Thyroid gland (tissue), 4 donors: ENCODE results near the gene ENDOG.

ENCODE experiments used
- CTCF ChIP-seq, 6 experiments: fragments of 200-600 bp in 3 of 6; fragments of 450-650 bp in 3 of 6; sonication (generic) in 3 of 6; IDR thresholded peaks; one replicate each; pipeline ENCODE4 v1.5.1; 2016 to 2019; ENCODE audit warnings: antibody characterized with exemption in 6 of 6, mild to moderate bottlenecking in 2 of 6, inconsistent platforms in 1 of 6, moderate library complexity in 1 of 6
- POLR2A ChIP-seq, 2 donors: fragments of 450-650 bp; IDR thresholded peaks; one replicate each; pipeline ENCODE4 v1.6.1; 2017; ENCODE audit warnings: antibody characterized with exemption in 2 of 2, mild to moderate bottlenecking in 2 of 2, moderate library complexity in 1 of 2

GRCh38 chr9:128847803-128848202, 29.5 kb downstream of the ENDOG start:
- TF ChIP-seq POLR2A (IDR thresholded peaks at IDR 0.05) (no peak), CTCF (IDR thresholded peaks at IDR 0.05) (no peak)
